Stimulated activated CD8-positive, alpha-beta memory T cell treated with anti-CD3 and anti-CD28 coated beads, Interleukin-12 subunit alpha, Interleukin-12 subunit beta, amount 100 ng/mL, for 1 hour (primary cell): ENCODE measurements around the gene FLYWCH1.
A peak's percentile ranks its signal among the peaks of the same experiment; 100 is the strongest.

ENCODE experiments used
- DNase-seq: peaks from one replicate; pipeline ENCODE4 v3.0.0-alpha.2; 2020; ENCODE audit warnings: low read depth

The FLYWCH1 gene

DNA sequence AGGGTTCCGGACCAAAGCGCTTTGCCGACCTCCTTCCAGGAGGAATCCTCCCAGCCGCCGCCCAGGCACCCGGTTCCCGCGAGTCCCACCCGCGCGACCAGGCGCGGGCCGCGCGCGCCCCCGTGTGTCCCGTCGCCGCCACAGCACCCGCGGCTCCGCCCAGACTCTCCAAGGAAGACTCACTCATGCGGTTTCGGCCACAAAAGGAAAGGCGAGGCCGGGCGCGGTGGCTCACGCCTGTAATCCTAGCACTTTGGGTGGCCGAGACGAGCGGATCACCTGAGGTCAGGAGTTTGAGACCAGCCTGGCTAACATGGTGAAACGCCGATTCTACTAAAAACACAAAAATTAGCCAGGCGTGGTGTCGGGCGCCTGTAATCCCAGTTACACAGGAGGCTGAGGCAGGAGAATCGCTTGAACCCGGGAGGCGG, 72.0 kb downstream of the FLYWCH1 start:
- DNase-seq: peak; percentile 37

DNA sequence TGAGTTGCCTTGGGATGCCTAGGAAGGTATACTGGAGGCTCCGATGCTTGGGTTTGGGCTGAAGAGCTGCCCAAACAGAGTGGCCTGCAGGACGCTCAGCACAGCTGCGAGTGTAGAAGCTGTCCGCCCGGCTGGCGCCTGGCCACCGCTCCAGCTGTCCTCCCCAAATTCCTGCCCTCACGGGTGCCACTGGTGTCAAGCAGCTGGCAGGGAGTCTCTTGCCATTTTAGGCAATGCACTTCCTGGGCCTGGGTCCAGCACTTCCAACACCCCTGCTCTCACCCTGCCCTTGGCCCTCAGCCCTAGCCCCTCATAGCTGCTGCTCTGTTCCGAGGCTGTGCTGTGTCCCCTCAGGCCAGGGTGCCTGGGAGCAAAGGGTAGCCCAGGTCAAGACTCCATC, 73.7 kb downstream of the FLYWCH1 start:
- no peak for DNase-seq

DNA sequence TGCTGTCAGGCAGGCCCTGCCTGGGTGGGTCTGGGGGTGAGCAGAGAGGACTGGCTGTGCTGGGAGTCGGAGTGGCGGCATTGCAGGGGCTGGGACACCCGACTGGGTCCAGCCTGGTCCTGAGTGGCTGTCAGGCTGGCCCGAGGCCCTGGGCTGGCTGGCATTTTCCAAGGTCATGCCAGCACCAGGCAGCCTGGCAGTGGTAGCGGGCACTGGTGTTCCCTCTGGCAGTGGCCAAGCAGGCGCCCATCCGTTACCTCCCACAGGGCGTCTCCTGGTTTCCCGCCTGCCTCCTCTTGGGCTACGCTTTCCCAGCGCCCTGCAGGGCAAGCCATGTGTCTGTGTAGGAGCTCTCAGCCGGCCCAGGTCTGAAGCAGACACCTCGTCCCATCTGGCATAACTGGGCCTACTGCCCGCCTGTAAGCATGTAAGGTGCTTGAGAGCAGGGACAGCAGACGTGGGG, 74.2 kb downstream of the FLYWCH1 start:
- no peak for DNase-seq

DNA sequence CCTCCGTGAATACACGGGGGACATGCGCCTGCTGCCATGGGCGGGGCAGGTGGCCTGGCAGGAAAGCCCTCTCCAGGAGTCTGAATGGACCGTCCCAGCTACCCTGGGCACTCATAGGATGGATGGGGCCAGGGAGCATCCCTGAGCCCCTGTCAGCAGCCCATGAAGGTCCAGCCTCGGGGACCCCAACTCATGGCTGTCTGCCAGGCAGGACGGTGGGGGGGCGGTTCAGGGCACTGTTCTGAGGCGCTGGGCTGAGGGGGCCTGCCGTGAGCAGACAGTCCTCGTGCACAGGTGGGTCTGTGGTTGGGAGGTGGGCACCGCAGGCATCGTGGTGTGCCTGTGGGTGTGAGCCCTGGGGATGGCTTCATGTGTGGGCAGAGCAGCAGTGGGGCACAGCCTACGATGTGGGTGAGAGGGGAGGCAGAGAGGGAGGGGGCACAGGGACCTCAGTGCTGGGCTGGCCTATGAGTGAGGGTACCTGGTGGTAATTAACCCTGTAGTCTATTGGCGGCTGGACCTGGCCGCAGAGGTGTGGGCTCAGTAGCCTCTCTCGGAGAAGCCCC, 75.0 kb downstream of the FLYWCH1 start:
- no peak for DNase-seq

DNA sequence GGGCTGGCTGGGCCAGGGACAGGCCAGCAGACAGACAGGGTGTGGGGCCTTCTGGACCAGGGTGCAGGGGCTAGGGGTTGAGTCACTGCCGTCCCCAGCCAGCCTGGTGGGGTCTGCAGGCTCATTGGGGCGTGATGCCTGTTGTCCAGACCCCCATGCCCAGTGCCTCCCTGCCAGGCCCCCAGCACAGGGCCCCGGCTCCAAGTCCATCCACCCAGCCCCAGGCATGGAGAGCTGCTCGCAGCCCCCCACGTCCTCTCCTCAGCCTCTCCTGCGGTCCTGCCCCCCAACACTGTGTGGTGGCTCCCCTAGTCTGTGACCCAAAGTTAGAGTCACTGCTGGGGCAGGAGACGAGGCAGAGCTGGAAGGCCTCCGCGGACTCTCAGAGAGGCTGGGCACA, 75.6 kb downstream of the FLYWCH1 start:
- no peak for DNase-seq

DNA sequence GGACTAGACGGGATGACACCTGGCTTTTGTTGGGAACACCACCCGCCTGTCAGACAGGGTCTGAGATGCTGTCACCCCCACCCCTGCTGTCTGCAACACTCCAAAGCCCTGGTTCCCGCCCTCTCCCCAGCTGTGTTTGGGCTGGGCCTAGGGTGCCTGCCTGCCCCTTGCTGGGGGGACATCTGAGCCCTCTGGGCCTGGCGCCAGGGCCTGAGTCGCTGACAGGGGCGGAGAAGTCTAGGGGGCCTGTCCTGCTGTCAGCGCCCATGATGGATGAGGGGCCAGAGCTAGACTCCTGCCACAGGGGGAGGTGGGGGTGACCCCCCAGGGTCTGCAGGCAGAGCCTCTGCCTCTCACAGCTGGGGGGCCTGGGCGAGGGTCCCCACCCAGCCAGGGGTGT, 76.1 kb downstream of the FLYWCH1 start:
- no peak for DNase-seq

DNA sequence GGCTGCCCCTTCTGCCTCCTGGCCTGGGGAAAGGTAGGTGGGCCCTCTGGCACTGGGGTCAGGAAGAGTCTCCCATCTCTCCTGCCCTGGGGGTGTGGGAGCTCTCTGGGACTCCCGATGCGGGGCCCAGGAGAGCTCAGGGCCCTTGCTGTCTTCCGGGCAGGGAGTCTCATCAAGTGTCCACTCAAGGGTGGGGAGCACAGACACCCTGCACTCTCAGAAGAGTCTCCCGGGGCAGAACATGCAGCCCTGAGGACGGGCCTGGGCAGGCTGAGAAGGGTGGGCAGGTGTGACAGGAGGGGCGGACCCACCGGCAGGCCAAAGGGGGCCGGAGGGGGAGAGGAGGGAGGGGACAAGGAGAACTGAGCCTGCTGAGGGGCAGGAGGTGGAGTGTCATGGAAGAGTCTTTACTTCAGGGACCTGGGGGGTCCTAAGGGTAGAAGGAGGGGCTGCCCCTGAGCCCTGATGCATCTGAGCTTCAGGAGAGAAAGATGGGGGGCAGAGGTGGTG, 76.9 kb downstream of the FLYWCH1 start:
- DNase-seq: no peak

DNA sequence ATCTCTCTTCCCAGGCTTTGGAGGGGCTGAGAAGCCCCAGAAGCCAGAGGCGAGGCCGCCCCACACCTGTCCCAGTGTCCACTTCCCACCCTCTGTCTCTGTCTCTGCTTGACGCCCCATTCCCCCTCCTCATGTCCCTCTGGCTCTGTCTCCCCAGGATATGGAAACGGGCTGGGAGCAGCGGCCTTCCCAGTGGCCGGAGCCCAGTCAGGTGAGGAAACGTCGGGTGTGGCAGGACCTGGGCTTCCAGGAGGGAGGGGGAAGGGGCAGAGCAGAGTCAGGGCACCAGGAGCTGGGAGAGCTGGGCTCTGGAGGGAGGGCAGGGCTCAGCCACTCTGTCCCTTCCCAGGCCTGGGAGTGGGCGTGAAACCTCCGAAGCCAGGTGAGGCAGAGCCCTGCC, 79.2 kb downstream of the FLYWCH1 start:
- DNase-seq: no peak

DNA sequence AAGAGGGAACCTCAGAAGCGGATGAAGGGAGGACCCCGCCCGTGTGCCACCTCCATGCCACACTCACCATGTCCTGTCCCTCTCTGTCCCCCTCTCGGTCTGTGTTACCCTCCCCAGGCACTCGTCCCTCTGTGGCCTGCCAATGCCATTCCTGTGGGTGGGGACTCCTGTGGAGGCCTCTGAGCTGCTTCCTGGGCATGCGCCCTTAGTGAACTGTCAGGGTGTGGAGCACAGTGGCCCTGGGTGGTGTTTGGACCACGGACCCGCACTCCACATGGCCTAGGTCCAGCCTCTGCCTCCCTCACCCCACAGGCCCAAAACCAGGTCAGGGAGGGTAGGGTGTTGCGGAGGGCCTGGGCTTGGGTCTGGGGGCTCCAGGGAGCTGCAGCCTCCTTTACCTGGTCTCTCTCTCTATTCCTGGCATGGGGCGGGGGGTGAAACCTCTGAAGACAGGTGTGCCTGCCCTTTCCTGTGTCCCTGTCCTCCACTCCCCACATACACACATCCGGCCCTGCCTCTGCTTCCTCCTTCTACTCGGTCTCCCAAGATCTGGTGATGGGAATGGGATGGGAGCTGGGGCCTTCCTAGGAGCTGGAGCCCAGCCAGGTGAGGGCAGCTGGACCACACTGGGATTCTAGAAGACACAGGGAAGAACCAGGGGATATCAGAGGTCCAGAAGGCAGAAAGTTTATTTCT, 80.0 kb downstream of the FLYWCH1 start:
- DNase-seq: no peak

DNA sequence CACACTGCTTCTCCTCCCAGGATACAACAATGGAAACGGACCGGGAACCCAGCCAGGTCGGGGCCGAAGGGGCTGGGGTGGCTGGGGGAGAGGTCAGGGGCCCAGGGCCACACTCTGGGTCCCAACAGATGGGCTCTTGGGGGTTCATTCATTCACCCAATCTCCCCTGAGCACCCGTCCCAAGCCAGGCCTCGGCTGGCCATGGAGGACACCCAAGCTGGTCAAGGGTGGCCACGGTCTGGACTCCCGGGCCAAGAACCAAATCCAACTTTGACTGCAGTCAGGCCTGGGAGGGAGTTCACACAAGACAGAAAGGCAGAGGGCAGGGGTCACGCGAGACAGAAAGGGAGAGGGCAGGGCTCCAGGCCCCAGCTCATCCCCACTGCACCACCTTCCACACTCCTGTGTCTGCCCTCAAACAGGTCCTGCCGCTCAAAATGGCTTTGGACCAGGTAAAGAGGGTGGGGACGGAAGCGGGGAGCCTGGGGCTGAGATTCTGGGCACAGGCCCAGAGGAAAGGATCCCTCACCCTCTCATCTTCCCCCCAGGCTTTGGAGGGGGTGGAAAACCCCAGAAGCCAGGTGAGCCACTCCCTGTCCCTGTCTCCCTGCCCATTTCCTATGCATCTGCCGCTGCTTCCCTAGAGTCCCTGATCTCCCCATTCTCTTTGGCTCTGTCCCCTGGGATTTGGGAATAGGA, 80.8 kb downstream of the FLYWCH1 start:
- DNase-seq: no peak

DNA sequence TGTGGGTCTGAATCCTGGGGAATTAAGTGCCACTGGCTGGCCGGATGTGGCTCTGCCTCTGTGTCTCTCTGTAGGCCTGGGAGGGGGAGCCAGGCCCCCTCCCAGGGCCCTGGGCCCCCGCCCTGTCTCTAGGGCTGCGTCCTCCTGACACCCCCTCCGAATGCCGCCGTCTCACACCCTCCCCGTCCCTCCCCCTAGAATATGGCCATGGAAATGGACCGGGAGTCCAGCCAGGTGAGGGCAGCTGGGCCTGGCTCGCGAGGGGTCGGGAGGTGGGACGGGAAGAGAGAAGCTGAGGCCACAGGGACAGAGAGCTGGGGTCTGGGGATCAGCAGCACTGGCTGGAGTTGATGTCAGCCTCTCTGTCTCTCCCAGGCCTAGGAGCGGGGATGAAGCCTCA, 84.6 kb downstream of the FLYWCH1 start:
- DNase-seq: no peak

DNA sequence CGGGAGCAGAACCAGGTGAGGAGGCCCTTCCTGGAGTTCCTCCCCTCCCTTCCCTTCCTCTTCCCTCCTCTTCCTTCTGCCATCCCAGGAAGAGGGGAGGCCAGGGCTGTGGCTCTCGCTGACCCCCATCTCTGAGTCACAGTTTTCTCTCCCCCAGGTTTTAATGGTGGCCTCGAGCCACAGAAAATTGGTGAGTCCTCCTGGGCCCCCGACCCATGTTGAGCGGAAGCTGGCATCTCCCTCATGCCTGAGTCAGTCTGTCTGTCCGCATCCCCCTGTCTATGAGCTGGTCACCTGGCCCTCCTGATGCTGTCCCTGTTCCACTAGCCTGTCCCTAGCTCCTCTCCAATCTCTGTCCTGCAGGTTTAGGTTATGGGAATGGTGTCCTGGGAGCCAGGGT, 88.2 kb downstream of the FLYWCH1 start:
- no peak for DNase-seq

DNA sequence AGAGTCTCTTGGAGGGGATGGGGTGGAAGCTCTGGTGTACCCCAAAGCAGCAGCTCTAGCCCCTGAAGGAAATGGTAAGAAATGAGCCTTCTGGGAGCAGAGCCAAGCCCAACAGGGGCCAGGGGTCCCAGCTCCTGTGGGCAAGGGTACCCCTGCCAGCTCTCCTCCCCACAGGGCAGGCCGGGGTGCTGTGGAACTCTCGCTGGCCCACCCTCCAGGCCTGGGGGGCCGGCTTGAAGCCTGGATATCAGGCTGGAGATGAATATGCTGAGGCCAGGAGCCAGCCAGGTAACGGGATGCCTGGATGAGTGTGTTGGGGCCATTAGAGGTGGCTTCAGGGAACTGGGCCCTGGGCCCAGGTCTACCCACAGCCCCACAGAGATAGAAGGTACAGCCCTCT, 88.8 kb downstream of the FLYWCH1 start:
- DNase-seq: no peak
